CD4-positive, alpha-beta T cell treated with Interleukin-17A for 4 hours (primary cell): ENCODE data around the gene APBB1.
A peak's percentile ranks its signal among the peaks of the same experiment; 100 is the strongest.

Source experiments
- DNase-seq: peaks from one replicate; pipeline ENCODE4 v3.0.0-alpha.2; 2020; ENCODE audit warnings: mixed read lengths

Gene APBB1

GRCh38 chr11:6390718-6391469 is 28.0 kb downstream of the APBB1 start:
- DNase-seq: peak; percentile 38

GRCh38 chr11:6389905-6390717 is 28.8 kb downstream of the APBB1 start, which contains the start of gene SMPD1:
Gene SMPD1 (plus strand): TSS chr11:6390474. CDS start chr11:6390599, 125 bp downstream.
- peak; percentile 95 for DNase-seq

GRCh38 chr11:6388748-6389147 is 30.1 kb downstream of the APBB1 start:
- no peak for DNase-seq

DNA sequence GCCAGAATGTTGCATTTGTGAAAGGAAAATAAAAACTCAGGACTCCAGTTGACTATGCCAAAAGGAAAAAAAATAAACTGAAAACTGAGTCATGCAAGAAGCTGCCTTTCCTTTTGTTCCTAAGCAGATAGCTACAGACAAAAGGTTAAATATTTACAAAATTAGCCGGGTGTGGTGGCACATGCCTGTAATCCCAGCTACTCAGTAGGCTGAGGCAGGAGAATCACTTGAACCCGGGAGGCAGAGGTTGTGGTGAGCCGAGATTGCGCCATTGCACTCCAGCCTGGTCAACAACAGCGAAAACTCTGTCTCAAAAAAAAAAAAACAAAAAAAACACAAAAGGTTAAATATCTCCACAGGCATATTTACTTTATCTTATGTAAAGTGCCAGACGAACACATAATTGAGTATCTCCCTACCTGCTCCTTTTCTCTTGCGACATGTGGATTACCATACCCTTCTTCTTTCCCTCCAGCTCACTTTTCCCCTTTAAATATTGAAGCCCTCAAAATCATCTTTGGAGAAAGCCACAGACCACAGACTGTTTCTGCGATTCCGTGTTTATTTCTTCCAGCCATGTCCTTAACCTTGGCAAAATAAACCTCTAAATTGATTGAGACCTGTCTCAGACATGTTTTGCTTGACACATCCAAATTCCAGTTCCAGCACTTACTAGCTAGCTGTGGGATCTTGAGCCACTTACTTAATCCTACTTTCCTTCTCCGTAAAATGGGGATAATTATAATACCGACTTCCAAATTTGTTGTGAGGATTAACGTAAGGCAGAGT is 30.9 kb downstream of the APBB1 start:
- no peak for DNase-seq

DNA sequence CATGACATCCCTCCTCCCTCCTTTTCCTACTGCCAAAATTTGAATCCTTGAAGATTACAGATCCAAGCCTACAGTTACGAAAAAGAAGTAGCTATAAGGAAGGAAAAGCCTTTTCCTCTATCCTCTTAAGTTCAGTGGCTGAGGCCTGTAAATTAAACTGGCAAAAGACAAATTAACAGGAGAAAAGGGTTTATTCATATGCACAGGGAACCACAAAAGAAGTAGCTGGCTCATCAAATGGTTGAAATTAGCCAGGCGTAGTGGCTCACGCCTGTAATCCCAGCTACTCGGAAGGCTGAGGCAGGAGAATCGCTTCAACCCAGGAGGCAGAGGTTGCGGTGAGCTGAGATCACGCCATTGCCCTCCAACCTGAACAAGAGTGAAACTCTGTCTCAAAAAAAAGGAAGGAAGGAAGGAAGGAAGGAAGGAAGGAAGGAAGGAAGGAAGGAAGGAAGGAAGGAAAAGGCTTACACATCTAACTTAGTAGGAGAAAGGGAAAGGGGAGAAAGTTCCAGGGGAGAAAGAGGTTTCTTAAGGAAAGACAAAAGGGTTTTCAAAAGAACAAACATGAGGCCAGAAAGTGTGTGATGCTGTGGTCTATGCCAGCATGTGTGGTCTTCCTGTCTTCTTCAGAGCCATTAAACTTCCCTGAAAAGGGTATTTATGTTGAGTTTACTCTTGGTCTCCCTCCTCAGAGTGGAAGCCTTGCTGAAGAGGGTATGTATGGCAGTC is 33.7 kb downstream of the APBB1 start:
- no peak for DNase-seq

DNA sequence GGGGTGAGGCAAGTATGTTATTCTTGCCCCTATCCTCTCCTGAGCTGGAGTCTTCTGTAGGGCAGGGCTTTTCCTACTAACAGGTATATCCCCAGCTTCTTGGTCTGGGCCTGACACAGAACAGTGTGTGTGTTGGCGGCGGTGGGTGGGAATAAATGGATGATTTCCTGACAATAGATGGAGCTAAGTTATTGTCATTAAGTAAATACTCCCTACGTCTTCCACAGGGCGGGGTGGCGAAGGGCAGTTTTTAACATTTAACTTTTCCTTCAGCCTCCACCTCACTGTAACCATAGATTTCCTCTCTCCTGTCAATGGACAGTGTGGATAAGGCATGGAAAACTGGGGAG is 40.3 kb downstream of the APBB1 start:
- DNase-seq: no peak

DNA sequence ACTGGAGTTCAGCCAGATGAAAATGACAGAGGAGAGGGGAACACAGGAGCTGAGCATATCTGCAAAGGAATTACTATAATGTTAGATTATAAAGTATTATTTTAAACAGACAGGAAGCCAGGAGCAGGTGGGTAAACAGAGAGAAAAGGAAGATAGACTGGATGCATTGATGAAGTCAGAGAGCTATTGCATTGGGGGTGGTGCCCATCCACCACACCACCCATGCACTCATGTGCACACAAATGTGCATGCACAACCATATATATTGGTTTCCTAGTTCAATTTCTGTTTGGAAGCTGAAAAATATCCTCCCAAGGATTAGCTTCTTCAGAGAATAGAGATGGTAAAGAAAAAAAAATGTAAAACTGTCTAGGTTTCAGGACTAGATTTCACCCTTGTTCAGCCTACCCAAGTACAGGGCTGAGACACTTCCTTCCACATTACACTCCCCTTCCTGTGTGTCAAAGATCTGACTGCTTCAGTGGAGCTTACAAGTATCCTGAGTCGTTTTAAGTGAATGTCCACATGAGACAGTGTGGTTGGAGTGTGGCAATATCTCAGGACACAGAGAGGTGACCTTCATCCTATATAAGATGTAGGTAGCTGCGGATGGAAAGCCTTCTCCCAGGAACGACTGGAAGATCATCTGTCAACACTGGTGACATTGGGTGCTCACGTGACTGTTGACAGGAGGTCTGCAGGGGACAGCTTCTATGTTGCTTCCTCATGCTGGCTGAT is 40.8 kb downstream of the APBB1 start:
- DNase-seq: peak; percentile 32

GRCh38 chr11:6371825-6372224 is 47.1 kb downstream of the APBB1 start:
- no peak for DNase-seq

DNA sequence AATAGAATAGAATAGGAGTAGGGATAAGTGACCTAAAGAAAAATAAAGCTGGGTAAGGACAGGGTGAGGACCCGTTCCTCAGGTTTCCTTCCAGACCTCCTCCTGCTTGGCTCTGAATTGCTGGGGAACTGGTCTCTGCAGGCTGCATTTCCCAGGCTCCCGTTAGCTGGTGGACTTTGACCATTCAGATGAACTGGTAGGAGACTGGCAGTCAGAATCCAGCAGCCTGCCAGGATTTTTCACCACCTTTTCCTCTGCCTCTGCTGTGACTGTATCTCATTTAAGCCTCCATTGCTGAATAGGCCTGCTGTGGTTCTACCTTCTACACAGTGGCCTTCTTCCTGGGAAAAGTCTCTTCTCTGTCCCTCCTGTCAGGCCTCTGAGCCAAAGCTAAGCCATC is 53.2 kb downstream of the APBB1 start:
- DNase-seq: no peak

DNA sequence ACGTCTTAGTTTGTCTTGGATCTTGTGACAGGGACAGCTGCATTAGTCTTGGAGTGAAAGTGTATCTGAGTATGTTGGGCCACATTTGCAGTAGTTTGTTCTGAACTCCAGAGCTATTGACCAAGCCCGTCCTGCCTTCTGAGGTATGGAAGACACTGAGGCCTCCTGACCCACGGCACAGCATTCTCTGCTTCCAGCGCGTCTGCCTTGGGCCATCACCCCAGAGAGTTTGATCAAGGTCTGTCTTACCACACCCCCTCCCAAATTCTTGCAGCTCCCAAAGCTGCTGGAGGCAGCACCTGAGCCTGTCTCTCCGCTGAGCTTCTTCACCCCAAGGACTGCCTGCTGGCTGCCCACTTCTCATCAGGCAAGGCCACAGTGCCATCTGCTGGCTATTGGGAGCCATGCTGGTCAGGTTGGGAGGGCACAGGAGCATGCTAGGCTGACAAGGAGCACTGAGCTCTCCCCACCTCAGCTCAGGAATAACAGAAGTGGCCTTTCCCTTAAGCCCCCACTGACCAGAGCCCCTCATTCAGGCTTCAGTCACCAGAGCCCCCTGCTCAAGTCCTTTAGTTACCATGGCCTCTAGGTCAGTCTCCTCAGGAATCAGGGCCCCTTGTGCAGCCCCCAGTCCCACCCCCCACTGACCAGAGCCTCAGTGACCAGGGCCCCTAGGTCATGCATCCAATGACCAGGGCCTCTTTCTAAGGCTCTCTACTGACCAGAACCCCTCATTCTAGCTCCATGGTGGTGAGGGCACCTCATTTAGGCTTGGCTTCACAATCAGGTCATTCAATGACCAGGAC is 55.8 kb downstream of the APBB1 start:
- DNase-seq: peak; percentile 72

DNA sequence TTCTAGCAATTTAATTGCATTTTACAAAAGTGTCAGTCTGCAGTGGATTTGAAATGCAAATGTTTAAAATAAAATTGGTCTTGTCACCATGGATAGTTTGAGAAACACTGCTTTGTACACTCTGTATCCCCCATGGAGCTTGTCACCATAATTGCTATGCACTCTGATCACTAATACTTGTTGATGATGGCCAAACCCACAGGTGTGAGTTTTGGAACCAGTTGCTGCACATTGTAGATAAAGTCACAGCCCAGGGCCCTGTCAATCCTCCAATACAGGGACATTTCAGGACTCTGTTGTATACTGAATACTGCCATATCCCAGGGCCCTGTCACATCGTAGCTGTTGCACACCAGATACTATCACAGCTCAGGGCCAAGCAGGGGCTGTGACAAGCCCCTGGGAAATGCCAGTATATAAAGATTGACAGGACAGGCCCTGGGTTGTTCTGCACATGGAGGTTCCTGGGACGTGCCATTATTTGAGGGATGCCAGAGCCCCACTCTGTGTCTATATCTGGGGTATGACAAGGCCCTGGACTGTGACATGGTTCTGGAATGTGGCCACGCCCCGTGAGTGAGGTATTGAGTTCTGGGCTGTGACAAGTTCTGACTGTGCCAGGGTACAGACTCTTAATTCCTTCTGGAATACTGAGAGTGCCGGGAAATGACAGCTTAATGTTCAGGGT is 56.6 kb downstream of the APBB1 start:
- DNase-seq: no peak

GRCh38 chr11:6360183-6360582 is 58.7 kb downstream of the APBB1 start:
- DNase-seq: no peak

DNA sequence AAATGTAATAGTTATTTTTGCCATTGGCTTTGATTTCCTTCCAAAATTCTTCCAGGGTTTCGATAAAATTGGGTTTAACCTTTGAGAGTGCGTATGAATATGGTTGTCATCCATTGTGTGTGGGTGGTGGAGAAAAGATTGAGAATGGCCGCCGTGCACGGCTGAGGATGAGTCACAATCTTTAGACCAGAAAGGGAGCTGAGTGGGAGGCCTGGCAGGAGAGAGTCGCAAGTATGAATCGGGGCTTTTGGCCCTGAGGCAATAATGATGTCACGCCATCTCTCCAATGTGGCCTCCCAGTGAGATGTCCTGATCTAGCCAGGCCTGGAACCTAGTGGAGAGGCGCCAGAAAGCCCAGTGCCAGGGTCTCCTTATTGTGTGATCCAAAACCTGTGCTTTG is 61.7 kb downstream of the APBB1 start:
- no peak for DNase-seq

GRCh38 chr11:6356503-6357055 is 62.3 kb downstream of the APBB1 start:
- no peak for DNase-seq

DNA sequence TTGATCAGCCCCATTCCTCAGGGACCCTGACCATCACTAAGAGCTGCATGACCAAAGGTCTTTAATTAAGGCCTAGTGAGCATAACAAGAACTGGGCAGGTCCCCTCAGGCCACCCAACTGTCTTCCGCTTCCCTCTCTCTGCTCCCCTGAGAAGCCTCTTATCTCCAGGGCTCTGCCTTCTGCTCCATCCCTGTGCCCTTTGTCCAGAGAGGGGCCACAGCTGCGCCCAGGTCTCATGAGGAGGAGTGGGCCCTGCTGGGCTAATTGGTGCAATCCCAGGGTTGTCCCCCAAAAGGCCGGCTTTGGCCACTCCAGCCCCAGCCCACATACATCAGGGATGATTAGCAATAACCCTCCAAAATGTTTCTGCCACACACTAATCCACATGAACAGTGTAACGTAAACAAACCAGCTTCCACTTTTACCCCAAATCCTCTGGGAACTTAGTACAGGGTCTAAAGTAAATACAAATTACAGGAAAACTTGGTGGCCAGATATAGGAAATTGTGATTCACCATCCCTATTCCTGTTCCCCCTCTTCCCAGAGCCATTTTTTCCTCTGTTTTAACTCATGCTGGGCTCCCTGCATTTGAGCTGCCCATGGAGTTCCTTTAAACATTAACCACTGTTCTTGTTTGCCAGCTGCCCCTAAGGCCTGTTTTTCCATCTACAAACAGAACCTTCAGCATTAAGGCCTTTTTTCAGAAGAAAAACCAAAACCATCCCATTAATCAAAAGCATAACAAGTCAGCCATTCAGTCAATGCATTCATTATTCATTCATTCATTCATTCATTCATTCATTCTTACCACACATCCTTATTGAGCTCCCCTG is 64.0 kb downstream of the APBB1 start:
- DNase-seq: no peak

GRCh38 chr11:6353367-6353987 is 65.4 kb downstream of the APBB1 start:
- peak; percentile 66 for DNase-seq

GRCh38 chr11:6351782-6352382 is 67.0 kb downstream of the APBB1 start:
- no peak for DNase-seq

DNA sequence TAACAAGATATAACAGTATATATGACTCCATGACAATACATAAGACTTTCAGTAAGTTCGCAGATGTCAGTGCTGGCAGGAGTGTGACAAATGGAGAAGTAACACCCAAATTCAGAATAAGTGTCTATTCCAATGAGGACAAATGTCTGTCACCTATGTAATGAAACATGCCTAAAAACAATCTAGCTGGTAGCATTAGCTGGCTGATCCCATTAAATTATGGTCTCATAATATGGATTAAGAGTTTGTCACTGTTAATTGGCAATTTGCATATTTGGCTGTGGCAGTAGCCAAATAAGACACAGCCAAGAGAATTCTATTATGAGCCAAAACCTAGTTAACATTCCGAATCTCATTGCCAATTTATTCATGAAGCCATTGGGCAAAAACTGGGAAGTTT is 68.4 kb downstream of the APBB1 start:
- no peak for DNase-seq
